ENCODE results near the gene SIGLEC10. TPM values are rescaled to one million over a fixed set of nuclear protein-coding genes. Genes with fewer than 3 reads are reported as not detected.

The SIGLEC10 gene
- total and polyA plus RNA-seq, 9 of the 15 experiments (the other 6 are each of a cell fraction or from before 2014, with no cell fraction given), result 0.10 to 1.8 (median 0.82) TPM

- BruUV-seq (replicated peaks), result no TSS peak
- Histone ChIP-seq H3K4me1 (replicated peaks in 1 of 2; ENCODE audit: control insufficient read depth in 2 of 2, insufficient read depth in 2 of 2, low read length in 2 of 2) (peaks cover 13 to 36% of the 10 kb centered on the region in 2 experiments), H3K4me3 (peak overlapping the region; percentile 32), H2AFZ (ENCODE audit: low read depth, low read length) (peak overlapping the region; percentile 85), H3K9ac (ENCODE audit: insufficient read depth in 1 of 2, low read depth in 2 of 2, low read length in 2 of 2) (peak overlapping the region; percentile 31 to 65; a peak in 3 of 4 replicates), H3K9me3 (replicated peaks; ENCODE audit: control insufficient read depth, insufficient read depth, low read depth, low read length) (no peaks in the 10 kb centered on the region), H3K9me1 (ENCODE audit: control insufficient read depth, insufficient read depth, low read length) (no peaks in the 10 kb centered on the region), H4K20me1 (replicated peaks; ENCODE audit: control insufficient read depth, insufficient read depth, low read length) (no peaks in the 10 kb centered on the region), H3K27ac (ENCODE audit: extremely low read depth, low read depth, low read length) (peak overlapping the region; percentile 38; the same call in 2 of the 3 replicates), H3K36me3 (ENCODE audit: control insufficient read depth, insufficient read depth, low read length) (no peaks in the 10 kb centered on the region), H3K79me2 (ENCODE audit: control insufficient read depth, insufficient read depth, low read length) (peaks cover 6% of the 10 kb centered on the region; the same call in 2 of the 3 replicates), H3K27me3 (ENCODE audit: control insufficient read depth in 2 of 2, insufficient read depth in 2 of 2, low read length in 2 of 2) (no peaks in the 10 kb centered on the region), H3K4me2 (ENCODE audit: insufficient read depth, low read length) (peak overlapping the region; percentile 85)
- DNase-seq (ENCODE audit: extremely low read depth in 1 of 4, low spot score in 3 of 4) (peak; percentile 56 to 78 (median 64)), FAIRE-seq (peak; percentile 97), ATAC-seq (peak; percentile 93)
- intact Hi-C loops (cut with micrococcal nuclease) (no loop called here), in situ Hi-C loops (cut with MboI) (no loop called here)
- POLR2A ChIA-PET, result interaction anchor here (1.2 to 2.2 kb wide), 2 partner anchors 13 to 18 kb away, joined by 3 to 5 read pairs; no protein-coding TSS in a partner anchor
- CTCF ChIA-PET (ENCODE audit: low intra/inter-chr PET ratio), result no interaction called here
- 35% methylated on average over 13 of the region's 13 CpGs for WGBS (ENCODE audit: insufficient coverage, low coverage, missing lambda C conversion rate)
- TF ChIP-seq, protein P1, sequence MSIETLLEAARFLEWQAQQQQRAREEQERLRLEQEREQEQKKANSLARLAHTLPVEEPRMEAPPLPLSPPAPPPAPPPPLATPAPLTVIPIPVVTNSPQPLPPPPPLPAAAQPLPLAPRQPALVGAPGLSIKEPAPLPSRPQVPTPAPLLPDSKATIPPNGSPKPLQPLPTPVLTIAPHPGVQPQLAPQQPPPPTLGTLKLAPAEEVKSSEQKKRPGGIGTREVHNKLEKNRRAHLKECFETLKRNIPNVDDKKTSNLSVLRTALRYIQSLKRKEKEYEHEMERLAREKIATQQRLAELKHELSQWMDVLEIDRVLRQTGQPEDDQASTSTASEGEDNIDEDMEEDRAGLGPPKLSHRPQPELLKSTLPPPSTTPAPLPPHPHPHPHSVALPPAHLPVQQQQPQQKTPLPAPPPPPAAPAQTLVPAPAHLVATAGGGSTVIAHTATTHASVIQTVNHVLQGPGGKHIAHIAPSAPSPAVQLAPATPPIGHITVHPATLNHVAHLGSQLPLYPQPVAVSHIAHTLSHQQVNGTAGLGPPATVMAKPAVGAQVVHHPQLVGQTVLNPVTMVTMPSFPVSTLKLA (conservative IDR thresholded peaks at IDR 0.05), result peak in 1 of 2 experiments; percentile 37; a peak in 2 of 4 replicates
- TF ChIP-seq, protein P2, sequence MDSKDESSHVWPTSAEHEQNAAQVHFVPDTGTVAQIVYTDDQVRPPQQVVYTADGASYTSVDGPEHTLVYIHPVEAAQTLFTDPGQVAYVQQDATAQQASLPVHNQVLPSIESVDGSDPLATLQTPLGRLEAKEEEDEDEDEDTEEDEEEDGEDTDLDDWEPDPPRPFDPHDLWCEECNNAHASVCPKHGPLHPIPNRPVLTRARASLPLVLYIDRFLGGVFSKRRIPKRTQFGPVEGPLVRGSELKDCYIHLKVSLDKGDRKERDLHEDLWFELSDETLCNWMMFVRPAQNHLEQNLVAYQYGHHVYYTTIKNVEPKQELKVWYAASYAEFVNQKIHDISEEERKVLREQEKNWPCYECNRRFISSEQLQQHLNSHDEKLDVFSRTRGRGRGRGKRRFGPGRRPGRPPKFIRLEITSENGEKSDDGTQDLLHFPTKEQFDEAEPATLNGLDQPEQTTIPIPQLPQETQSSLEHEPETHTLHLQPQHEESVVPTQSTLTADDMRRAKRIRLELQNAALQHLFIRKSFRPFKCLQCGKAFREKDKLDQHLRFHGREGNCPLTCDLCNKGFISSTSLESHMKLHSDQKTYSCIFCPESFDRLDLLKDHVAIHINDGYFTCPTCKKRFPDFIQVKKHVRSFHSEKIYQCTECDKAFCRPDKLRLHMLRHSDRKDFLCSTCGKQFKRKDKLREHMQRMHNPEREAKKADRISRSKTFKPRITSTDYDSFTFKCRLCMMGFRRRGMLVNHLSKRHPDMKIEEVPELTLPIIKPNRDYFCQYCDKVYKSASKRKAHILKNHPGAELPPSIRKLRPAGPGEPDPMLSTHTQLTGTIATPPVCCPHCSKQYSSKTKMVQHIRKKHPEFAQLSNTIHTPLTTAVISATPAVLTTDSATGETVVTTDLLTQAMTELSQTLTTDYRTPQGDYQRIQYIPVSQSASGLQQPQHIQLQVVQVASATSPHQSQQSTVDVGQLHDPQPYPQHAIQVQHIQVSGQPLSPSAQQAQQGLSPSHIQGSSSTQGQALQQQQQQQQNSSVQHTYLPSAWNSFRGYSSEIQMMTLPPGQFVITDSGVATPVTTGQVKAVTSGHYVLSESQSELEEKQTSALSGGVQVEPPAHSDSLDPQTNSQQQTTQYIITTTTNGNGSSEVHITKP (IDR thresholded peaks at IDR 0.05; ENCODE audit: partially characterized antibody), result peak; percentile 15
- peak; percentile 29; the same call in 1 of the 2 replicates for TF ChIP-seq SP1 (CRISPR knock-in tag; IDR thresholded peaks at IDR 0.05)
- TF ChIP-seq ZBTB7A (IDR thresholded peaks at IDR 0.05; ENCODE audit: borderline replicate concordance, control insufficient read depth, low read depth, low read length), result peak; percentile 45; the same call in 1 of the 2 replicates
- TF ChIP-seq KLF13 (tag; IDR thresholded peaks at IDR 0.05; ENCODE audit: borderline replicate concordance, low read depth), result peak; percentile 73
- TF ChIP-seq CC2D1A (IDR thresholded peaks at IDR 0.05), result 0 out of 2 replicates have a peak, but pooled peaks have one; percentile 19
- peak in 1 of 2 experiments; percentile 77; a peak in 1 of 3 replicates for TF ChIP-seq CBX3 (IDR thresholded peaks at IDR 0.05; ENCODE audit: borderline replicate concordance in 1 of 2, low read length in 2 of 2)
- 0 out of 2 replicates have a peak, but pooled peaks have one; percentile 48 for TF ChIP-seq EHMT2 (IDR thresholded peaks at IDR 0.05)
- TF ChIP-seq, protein P3, sequence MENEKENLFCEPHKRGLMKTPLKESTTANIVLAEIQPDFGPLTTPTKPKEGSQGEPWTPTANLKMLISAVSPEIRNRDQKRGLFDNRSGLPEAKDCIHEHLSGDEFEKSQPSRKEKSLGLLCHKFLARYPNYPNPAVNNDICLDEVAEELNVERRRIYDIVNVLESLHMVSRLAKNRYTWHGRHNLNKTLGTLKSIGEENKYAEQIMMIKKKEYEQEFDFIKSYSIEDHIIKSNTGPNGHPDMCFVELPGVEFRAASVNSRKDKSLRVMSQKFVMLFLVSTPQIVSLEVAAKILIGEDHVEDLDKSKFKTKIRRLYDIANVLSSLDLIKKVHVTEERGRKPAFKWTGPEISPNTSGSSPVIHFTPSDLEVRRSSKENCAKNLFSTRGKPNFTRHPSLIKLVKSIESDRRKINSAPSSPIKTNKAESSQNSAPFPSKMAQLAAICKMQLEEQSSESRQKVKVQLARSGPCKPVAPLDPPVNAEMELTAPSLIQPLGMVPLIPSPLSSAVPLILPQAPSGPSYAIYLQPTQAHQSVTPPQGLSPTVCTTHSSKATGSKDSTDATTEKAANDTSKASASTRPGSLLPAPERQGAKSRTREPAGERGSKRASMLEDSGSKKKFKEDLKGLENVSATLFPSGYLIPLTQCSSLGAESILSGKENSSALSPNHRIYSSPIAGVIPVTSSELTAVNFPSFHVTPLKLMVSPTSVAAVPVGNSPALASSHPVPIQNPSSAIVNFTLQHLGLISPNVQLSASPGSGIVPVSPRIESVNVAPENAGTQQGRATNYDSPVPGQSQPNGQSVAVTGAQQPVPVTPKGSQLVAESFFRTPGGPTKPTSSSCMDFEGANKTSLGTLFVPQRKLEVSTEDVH (IDR thresholded peaks at IDR 0.05; ENCODE audit: low read depth, partially characterized antibody), result peak; percentile 81
- no peak for TF ChIP-seq HDAC8 (tag; IDR thresholded peaks at IDR 0.05)
- no peak for TF ChIP-seq SMARCC2 (IDR thresholded peaks at IDR 0.05; ENCODE audit: low read depth)
Observed at GRCh38 chr19:51460164-51460992, 42.9 kb upstream of the SIGLEC10 start.

Measured in K562 (cell line).